Activated CD4-positive, alpha-beta memory T cell treated with anti-CD3 and anti-CD28 coated beads for 36 hours (primary cell): ENCODE data around the gene GCDH. TPM values are rescaled to one million over a fixed set of nuclear protein-coding genes. Genes with fewer than 3 reads are reported as not detected.
"Not testable (repeated sequence)": the region's sequence is repeated elsewhere in the genome, so short reads cannot be mapped to it uniquely, and the experiment has no call there.

Experiments used
- CTCF ChIA-PET: fragments of 350-600 bp; sonication (Branson Sonifier 250); formaldehyde crosslinking; loops from one replicate; lab custom pipeline; 2021; ENCODE audit warnings: antibody characterized with exemption, inconsistent platforms; lab: Charles Lee
- POLR2A ChIA-PET: fragments of 350-600 bp; sonication (Branson Sonifier 250); formaldehyde crosslinking; loops from one replicate; lab custom pipeline; 2021; ENCODE audit warnings: antibody characterized with exemption; lab: Charles Lee
- DNase-seq: peaks from one replicate; pipeline ENCODE4 v3.0.0-alpha.2; 2020
- H3K27ac Mint-ChIP-seq: one replicate; pipeline ENCODE4 v1.8.0; 2021; ENCODE audit warnings: mixed read lengths
- H3K27me3 Mint-ChIP-seq: one replicate; pipeline ENCODE4 v1.8.0; 2021; ENCODE audit warnings: mixed read lengths
- H3K36me3 Mint-ChIP-seq: one replicate; pipeline ENCODE4 v1.8.0; 2021; ENCODE audit warnings: mixed read lengths
- H3K4me1 Mint-ChIP-seq: one replicate; pipeline ENCODE4 v1.8.0; 2021; ENCODE audit warnings: low read depth, mixed read lengths
- H3K4me3 Mint-ChIP-seq: one replicate; pipeline ENCODE4 v1.8.0; 2021; ENCODE audit warnings: mild to moderate bottlenecking, mixed read lengths
- H3K9me3 Mint-ChIP-seq: one replicate; pipeline ENCODE4 v1.8.0; 2021; ENCODE audit warnings: mixed read lengths
- intact Hi-C: fragments of 100-400 bp; cut with micrococcal nuclease; formaldehyde crosslinking; loops from one replicate; pipeline ENCODE4 v1.15.1; 2023
- total RNA-seq, 2 experiments: library from RNA; stranded (reverse); gene quantifications; one replicate each; pipeline ENCODE4 v1.2.3, GENCODE V29; 2021

GCDH gene
- total RNA-seq = 10 to 100 TPM; 33.6 to 34.4 TPM

- CTCF ChIA-PET = interaction anchor here (0.7 to 2.0 kb wide), 13 partner anchors 9 to 219 kb away, joined by 3 to 19 read pairs (median 4); partner anchors contain the start of genes DNASE2, SYCE2 and TRIR
- peak within 1 kb of the TSS; percentile 99 for H3K4me3 Mint-ChIP-seq
- intact Hi-C loops = loop anchor here (1.0 kb wide), 2 partner anchors 28 to 47 kb away; partner anchors contain the start of genes CALR and SYCE2
- peaks cover 8% of the 10 kb centered on the region for H3K36me3 Mint-ChIP-seq
- peaks cover 29% of the 10 kb centered on the region for H3K4me1 Mint-ChIP-seq
- H3K27ac Mint-ChIP-seq = peak within 1 kb of the TSS; percentile 81
- POLR2A ChIA-PET = interaction anchor here (0.6 to 1.4 kb wide), 11 partner anchors 8 to 732 kb away, joined by 3 to 6 read pairs (median 4); partner anchors contain the start of genes CALR, DNASE2 and TRIR
- H3K9me3 Mint-ChIP-seq = no peaks in the 10 kb centered on the region
- H3K27me3 Mint-ChIP-seq = no peaks in the 10 kb centered on the region
- peak; percentile 98 for DNase-seq
Measured at GRCh38 chr19:12890787-12891552, at the start of gene GCDH. TSS of gene GCDH (plus strand) at chr19:12891160. CDS start at chr19:12891305, 145 bp downstream.

GRCh38 chr19:12842511-12842910 is 48.4 kb upstream of the GCDH start:
- H3K4me1 Mint-ChIP-seq = peaks cover 29% of the 10 kb centered on the region
- H3K36me3 Mint-ChIP-seq = no peaks in the 10 kb centered on the region
- POLR2A ChIA-PET = no interaction called here
- CTCF ChIA-PET = no interaction called here
- no peak for DNase-seq
- intact Hi-C loops = no loop called here
- H3K27me3 Mint-ChIP-seq = peaks cover 56% of the 10 kb centered on the region
- no peak overlapping the region for H3K27ac Mint-ChIP-seq
- no peak overlapping the region for H3K4me3 Mint-ChIP-seq
- H3K9me3 Mint-ChIP-seq = no peaks in the 10 kb centered on the region

GRCh38 chr19:12843328-12843727 is 47.6 kb upstream of the GCDH start:
- Mint-ChIP-seq H3K4me1 (peaks cover 31% of the 10 kb centered on the region), H3K36me3 (no peaks in the 10 kb centered on the region)
- POLR2A ChIA-PET = no interaction called here

GRCh38 chr19:12843999-12844732 is 46.8 kb upstream of the GCDH start:
- ChIA-PET POLR2A (no interaction called here), CTCF (interaction anchor here (1.3 to 11.8 kb wide), 3 partner anchors 19 to 82 kb away, joined by 4 to 280 read pairs (median 6); no protein-coding TSS in a partner anchor)
- H3K27me3 Mint-ChIP-seq = peaks cover 53% of the 10 kb centered on the region
- H3K36me3 Mint-ChIP-seq = no peaks in the 10 kb centered on the region
- no peak overlapping the region for H3K4me3 Mint-ChIP-seq
- H3K27ac Mint-ChIP-seq = no peak overlapping the region
- H3K4me1 Mint-ChIP-seq = peaks cover 28% of the 10 kb centered on the region
- H3K9me3 Mint-ChIP-seq = no peaks in the 10 kb centered on the region
- intact Hi-C loops = no loop called here
- DNase-seq = no peak

More at GRCh38 chr19:12843328-12843727, 47.6 kb upstream of the GCDH start:
- Mint-ChIP-seq H3K27ac (no peak overlapping the region), H3K27me3 (peaks cover 52% of the 10 kb centered on the region), H3K9me3 (no peaks in the 10 kb centered on the region), H3K4me3 (no peak overlapping the region)
- no peak for DNase-seq
- intact Hi-C loops = no loop called here
- CTCF ChIA-PET = interaction anchor here (1.5 to 11.8 kb wide), 2 partner anchors 18 to 81 kb away, joined by 6 to 280 read pairs; no protein-coding TSS in a partner anchor

DNA sequence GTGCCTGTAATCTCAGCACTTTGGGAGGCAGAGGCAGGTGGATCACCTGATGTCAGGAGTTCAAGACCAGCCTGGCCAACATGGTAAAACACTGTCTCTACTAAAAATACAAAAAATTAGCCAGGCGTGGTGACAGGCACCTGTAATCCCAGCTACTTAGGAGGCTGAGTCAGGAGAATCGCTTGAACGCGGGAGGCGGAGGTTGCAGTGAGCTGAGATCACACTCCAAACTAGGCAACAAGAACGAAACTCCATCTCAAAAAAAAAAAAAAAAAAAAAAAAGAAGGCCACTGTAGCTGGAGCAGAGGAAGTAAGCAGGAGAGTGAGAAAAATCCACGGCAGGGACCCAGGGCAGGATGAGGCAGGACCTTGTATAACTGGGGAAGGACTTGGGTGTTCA is 44.3 kb upstream of the GCDH start:
- peaks cover 30% of the 10 kb centered on the region for H3K27me3 Mint-ChIP-seq
- not testable (repeated sequence) for H3K36me3 Mint-ChIP-seq, H3K4me1 Mint-ChIP-seq, DNase-seq, H3K27ac Mint-ChIP-seq, H3K9me3 Mint-ChIP-seq, H3K4me3 Mint-ChIP-seq
- ChIA-PET POLR2A (interaction anchor here (1.0 to 1.7 kb wide), 3 partner anchors 54 to 81 kb away, joined by 3 to 6 read pairs (median 3); no protein-coding TSS in a partner anchor), CTCF (interaction anchor here (0.6 to 11.8 kb wide), 20 partner anchors 9 to 174 kb away, joined by 3 to 280 read pairs (median 8); partner anchors contain the start of gene RNASEH2A)
- intact Hi-C loops = loop anchor here (2.0 kb wide), 1 partner anchor 80 kb away; no protein-coding TSS in a partner anchor

DNA sequence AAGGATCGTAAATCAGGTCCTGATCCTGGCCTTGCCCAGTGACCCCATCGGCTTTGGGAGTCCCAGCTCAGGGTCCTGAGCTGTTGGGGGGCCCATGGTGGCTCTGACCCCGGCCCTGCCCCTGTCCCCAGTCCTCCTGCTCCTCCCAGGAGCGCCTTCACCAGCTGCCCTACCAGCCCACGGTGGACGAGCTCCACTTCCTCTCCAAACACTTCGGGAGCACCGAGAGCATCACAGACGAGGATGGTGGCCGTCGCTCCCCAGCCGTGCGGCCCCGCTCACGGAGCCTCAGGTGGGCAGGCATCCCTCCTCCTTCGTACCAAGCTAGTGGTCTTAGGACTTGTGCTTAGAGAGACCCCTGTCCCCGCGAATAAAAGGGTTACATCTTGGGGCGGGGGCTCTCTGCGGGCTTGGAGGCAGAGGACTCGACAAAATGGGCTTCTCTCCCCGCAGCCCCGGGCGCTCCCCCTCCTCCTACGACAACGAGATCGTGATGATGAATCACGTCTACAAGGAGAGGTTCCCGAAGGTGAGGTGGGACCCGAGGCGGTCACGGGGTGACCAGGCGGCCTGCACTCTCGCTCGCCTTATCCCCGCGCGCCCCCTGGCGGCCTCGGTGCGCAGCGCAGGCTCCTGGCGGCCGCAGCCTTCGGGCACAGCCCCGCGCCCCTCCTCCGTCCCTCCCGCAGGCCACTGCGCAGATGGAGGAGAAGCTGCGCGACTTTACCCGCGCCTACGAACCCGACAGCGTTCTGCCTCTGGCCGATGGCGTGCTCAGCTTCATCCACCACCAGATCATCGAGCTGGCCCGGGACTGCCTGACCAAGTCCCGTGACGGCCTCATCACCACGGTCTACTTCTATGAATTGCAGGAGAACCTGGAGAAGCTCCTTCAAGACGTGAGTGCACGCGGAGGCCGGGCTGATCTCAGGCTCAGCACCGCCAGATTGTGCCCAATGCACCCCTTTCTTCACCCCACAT is 43.5 kb upstream of the GCDH start:
- Mint-ChIP-seq H3K4me3 (peak overlapping the region; percentile 29), H3K36me3 (no peaks in the 10 kb centered on the region), H3K27me3 (peaks cover 25% of the 10 kb centered on the region), H3K4me1 (peaks cover 5% of the 10 kb centered on the region), H3K27ac (no peak overlapping the region), H3K9me3 (no peaks in the 10 kb centered on the region)
- DNase-seq = peak; percentile 90
- intact Hi-C loops = loop anchor here (2.0 kb wide), 1 partner anchor 81 kb away; no protein-coding TSS in a partner anchor
- ChIA-PET POLR2A (interaction anchor here (0.7 to 1.7 kb wide), 5 partner anchors 27 to 82 kb away, joined by 3 to 6 read pairs (median 3); no protein-coding TSS in a partner anchor), CTCF (interaction anchor here (0.6 to 11.8 kb wide), 49 partner anchors 10 to 208 kb away, joined by 3 to 280 read pairs (median 4); partner anchors contain the start of genes FARSA, RNASEH2A, THSD8 and TNPO2)

DNA sequence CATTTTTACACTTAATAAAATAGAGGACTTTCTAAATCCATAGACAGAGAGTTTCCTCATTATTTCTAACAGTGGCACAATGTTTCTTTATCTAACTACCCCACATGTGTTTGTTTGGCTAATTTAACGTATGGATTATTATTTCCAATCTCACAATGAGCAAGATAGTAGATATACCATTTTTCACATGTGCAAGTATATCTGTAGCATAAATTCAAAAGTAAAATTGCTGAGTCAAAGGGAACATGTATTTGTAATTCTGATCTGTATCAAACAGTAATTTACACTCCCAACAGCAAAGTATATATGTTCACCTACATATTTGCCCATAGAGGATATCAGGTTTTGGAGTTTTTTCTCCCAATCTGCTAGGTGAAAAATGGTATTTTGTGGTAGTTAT is 34.3 kb upstream of the GCDH start:
- intact Hi-C loops = no loop called here

DNA sequence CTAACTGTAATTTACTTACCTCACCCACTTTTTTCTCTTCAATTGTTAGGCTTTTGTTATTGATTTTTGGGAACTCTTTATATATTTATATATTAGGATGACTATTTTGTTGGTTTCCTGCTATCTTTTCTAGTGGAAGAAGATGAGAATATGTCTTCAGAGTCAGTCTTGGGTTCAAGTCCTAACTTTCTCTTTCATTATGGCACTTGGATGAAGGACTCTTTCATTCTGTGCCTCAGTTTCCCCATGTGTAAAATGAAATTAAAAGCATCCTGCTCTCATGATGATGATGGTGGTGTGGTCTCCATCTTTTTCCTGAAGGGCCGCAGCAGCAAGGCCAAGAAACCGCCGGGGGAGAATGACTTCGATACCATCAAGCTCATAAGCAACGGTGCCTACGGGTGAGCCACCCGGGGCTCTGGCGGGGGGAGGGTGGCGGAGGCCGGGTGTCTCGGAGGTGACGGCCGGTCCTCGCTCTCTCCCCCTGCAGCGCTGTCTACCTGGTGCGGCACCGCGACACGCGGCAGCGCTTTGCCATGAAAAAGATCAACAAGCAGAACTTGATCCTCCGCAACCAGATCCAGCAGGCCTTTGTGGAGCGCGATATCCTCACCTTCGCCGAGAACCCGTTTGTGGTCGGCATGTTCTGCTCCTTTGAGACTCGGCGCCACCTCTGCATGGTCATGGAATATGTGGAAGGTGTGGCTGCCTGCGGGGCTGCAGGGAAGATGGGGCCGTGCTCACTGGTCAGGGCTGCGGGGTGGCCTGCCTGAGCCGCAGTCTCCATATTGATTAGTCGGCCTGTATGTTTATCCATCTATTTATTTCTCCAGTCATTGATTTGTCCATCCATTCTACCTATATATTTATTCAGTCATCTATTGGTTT is 32.7 kb upstream of the GCDH start:
- DNase-seq = no peak
- Mint-ChIP-seq H3K4me3 (no peak overlapping the region), H3K27me3 (peaks cover 2% of the 10 kb centered on the region), H3K4me1 (no peaks in the 10 kb centered on the region), H3K27ac (no peak overlapping the region), H3K9me3 (peaks cover 2% of the 10 kb centered on the region), H3K36me3 (no peaks in the 10 kb centered on the region)
- intact Hi-C loops = no loop called here
- ChIA-PET CTCF (interaction anchor here (1.3 to 3.8 kb wide), 2 partner anchors 11 to 33 kb away, joined by 3 to 13 read pairs; no protein-coding TSS in a partner anchor), POLR2A (no interaction called here)

More for the DNA sequence above, 34.3 kb upstream of the GCDH start:
- Mint-ChIP-seq H3K36me3 (no peaks in the 10 kb centered on the region), H3K27ac (no peak overlapping the region), H3K4me3 (no peak overlapping the region), H3K4me1 (no peaks in the 10 kb centered on the region), H3K9me3 (peaks cover 2% of the 10 kb centered on the region), H3K27me3 (peaks cover 2% of the 10 kb centered on the region)
- ChIA-PET CTCF (interaction anchor here (1.3 to 3.8 kb wide), 2 partner anchors 9 to 31 kb away, joined by 3 to 13 read pairs; no protein-coding TSS in a partner anchor), POLR2A (no interaction called here)
- DNase-seq = no peak

GRCh38 chr19:12859546-12859945 is 31.4 kb upstream of the GCDH start:
- H3K36me3 Mint-ChIP-seq = no peaks in the 10 kb centered on the region
- no peak overlapping the region for H3K4me3 Mint-ChIP-seq
- H3K9me3 Mint-ChIP-seq = peaks cover 2% of the 10 kb centered on the region
- intact Hi-C loops = no loop called here
- ChIA-PET CTCF (interaction anchor here (1.0 to 3.8 kb wide), 2 partner anchors 12 to 93 kb away, joined by 3 to 13 read pairs; no protein-coding TSS in a partner anchor), POLR2A (no interaction called here)
- H3K4me1 Mint-ChIP-seq = no peaks in the 10 kb centered on the region
- DNase-seq = no peak
- H3K27me3 Mint-ChIP-seq = peaks cover 2% of the 10 kb centered on the region
- no peak overlapping the region for H3K27ac Mint-ChIP-seq

DNA sequence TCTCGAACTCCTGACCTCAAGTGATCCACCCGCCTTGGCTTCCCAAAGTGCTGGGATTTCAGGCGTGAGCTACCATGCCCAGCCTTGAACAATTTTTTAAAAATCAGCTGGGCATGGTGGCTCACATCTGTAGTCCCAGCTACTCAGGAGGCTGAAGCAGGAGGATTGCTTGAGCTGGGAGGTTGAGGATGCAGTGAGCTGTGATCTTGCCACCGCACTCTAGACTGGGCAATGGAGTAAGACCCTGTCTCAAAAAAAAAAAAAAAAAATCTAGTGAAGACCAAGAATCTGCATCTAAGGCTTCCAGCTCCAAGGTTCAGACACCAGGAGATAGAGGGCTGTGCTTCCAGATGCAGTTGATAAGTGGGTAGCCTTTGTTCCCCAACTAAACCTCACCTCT is 26.8 kb upstream of the GCDH start:
- Mint-ChIP-seq H3K4me3 (no peak overlapping the region), H3K4me1 (peaks cover 7% of the 10 kb centered on the region), H3K36me3 (no peaks in the 10 kb centered on the region), H3K27ac (no peak overlapping the region), H3K27me3 (peaks cover 15% of the 10 kb centered on the region), H3K9me3 (no peaks in the 10 kb centered on the region)
- intact Hi-C loops = no loop called here
- no peak for DNase-seq
- POLR2A ChIA-PET = no interaction called here
- CTCF ChIA-PET = interaction anchor here (0.8 to 2.3 kb wide), 3 partner anchors 9 to 106 kb away, joined by 3 to 13 read pairs (median 4); no protein-coding TSS in a partner anchor
